Measurements from ENCODE around the gene CLDND2. TPM values are rescaled to one million over a fixed set of nuclear protein-coding genes. Genes with fewer than 3 reads are reported as not detected.

The CLDND2 gene
- total and polyA plus RNA-seq, 11 donors, result 0.46 to 2.3 (median 0.92) TPM; not detected in 5

GRCh38 chr19:51339687-51340656, 28.8 kb downstream of the CLDND2 start:
- peaks cover 0 to 11% (median 5%) of the 10 kb centered on the region in 9 donors for H3K36me3 ChIP-seq
- H3K27ac ChIP-seq, result peak overlapping the region in 11 of 12 donors; percentile 24 to 88 (median 62)
- H3K27me3 ChIP-seq, result no peaks in the 10 kb centered on the region
- no peaks in the 10 kb centered on the region for H3K9me3 ChIP-seq
- peaks cover 0 to 22% (median 12%) of the 10 kb centered on the region in 12 donors for H3K4me1 ChIP-seq
- peak overlapping the region; percentile 7 to 75 (median 62) for H3K4me3 ChIP-seq
- TF ChIP-seq CTCF (IDR thresholded peaks at IDR 0.05) (peak in 6 of 12 donors; percentile 28 to 47 (median 36)), POLR2A (IDR thresholded peaks at IDR 0.05) (peak in 1 of 2 donors; percentile 44)
- ATAC-seq, result peak; percentile 95 to 98 (median 96)
- intact Hi-C loops (cut with DNase I), result loop anchor here in 8 of 10 donors (1.0 to 10.0 kb wide), 11 partner anchors 25 to 317 kb away; partner anchors contain the start of genes C19orf84 (in 4 of the 8), ETFB (in 2 of the 8) and CLDND2 (in 1 of the 8)
- DNase-seq, result peak; percentile 97 to 99 (median 98)
- WGBS, 4 donors, result 1 to 3% (median 2%) methylated on average over 40 to 107 of the region's 107 CpGs

GRCh38 chr19:51339313-51339686, 29.5 kb downstream of the CLDND2 start:
- intact Hi-C loops (cut with DNase I), result loop anchor here in 7 of 10 donors (1.0 to 10.0 kb wide), 10 partner anchors 28 to 318 kb away; partner anchors contain the start of genes C19orf84 (in 2 of the 7), ETFB (in 2 of the 7) and CLDND2 (in 1 of the 7)
- TF ChIP-seq CTCF (IDR thresholded peaks at IDR 0.05) (no peak), POLR2A (IDR thresholded peaks at IDR 0.05) (no peak)
- WGBS, 4 donors, result 1% methylated on average over 10 of the region's 10 CpGs
- Histone ChIP-seq H3K27me3 (no peaks in the 10 kb centered on the region), H3K4me1 (peaks cover 0 to 22% (median 12%) of the 10 kb centered on the region in 12 donors), H3K9me3 (no peaks in the 10 kb centered on the region), H3K4me3 (peak overlapping the region; percentile 43 to 75 (median 62)), H3K27ac (peak overlapping the region in 10 of 12 donors; percentile 1 to 88 (median 40)), H3K36me3 (peaks cover 0 to 6% (median 0%) of the 10 kb centered on the region in 9 donors)
- DNase-seq, result no peak
- no peak for ATAC-seq

- Histone ChIP-seq H3K9me3 (no peaks in the 10 kb centered on the region), H3K4me3 (peak overlapping the region; percentile 43 to 75 (median 62)), H3K27ac (peak overlapping the region in 10 of 12 donors; percentile 1 to 88 (median 40)), H3K4me1 (peaks cover 0 to 22% (median 12%) of the 10 kb centered on the region in 12 donors), H3K36me3 (peaks cover 0 to under 1% (median 0%) of the 10 kb centered on the region in 9 donors), H3K27me3 (no peaks in the 10 kb centered on the region)
- DNase-seq, result peak; percentile 74 to 89 (median 82)
- TF ChIP-seq CTCF (IDR thresholded peaks at IDR 0.05) (peak; percentile 72 to 91 (median 80)), POLR2A (IDR thresholded peaks at IDR 0.05) (no peak)
- ATAC-seq, result peak; percentile 52 to 76 (median 72)
- 4 to 13% (median 5%) methylated on average over 26 to 43 of the region's 43 CpGs for WGBS, 4 donors
- intact Hi-C loops (cut with DNase I), result loop anchor here in 7 of 10 donors (1.0 to 10.0 kb wide), 11 partner anchors 28 to 319 kb away; partner anchors contain the start of genes C19orf84 (in 2 of the 7), ETFB (in 2 of the 7) and CLDND2 (in 1 of the 7)
Observed at GRCh38 chr19:51338563-51339312, 30.1 kb downstream of the CLDND2 start.
